K562 (cell line): ENCODE measurements around the gene TRNAU1AP. TPM values are rescaled to one million over a fixed set of nuclear protein-coding genes. Genes with fewer than 3 reads are reported as not detected.
A peak's percentile ranks its signal among the peaks of the same experiment; 100 is the strongest.

ENCODE experiments used
- CTCF ChIP-seq, 3 experiments: IDR thresholded peaks in 2 of 3; conservative IDR thresholded peaks in 1 of 3; 2 replicates each; pipeline ENCODE4 v1.5.1; 2011 to 2012; ENCODE audit warnings: low read length in 3 of 3, mild to moderate bottlenecking in 3 of 3, control low read depth in 2 of 3, improper control_type of control experiment in 1 of 3, inconsistent platforms in 1 of 3, low read depth in 1 of 3, mixed read lengths in 1 of 3, moderate library complexity in 1 of 3; ENCODE audit not compliant: insufficient read depth in 2 of 3
- ELF1 ChIP-seq: fragments of 200-800 bp; sonication (Bioruptor generic); IDR thresholded peaks from 2 replicates; pipeline ENCODE4 v1.6.1; 2016; ENCODE audit warnings: missing genetic modification characterization, missing compliant biosample characterization
- FOSL1 ChIP-seq: fragments of 200-800 bp; sonication (Bioruptor generic); conservative IDR thresholded peaks from 2 replicates; pipeline ENCODE4 v1.6.1; 2016; ENCODE audit warnings: missing genetic modification characterization, missing compliant biosample characterization
- FOXA3 ChIP-seq, 2 experiments: fragments of 450-650 bp in 1 of 2; sonication (generic) in 1 of 2; formaldehyde crosslinking; IDR thresholded peaks in 1 of 2; conservative IDR thresholded peaks in 1 of 2; 2 replicates each; pipeline versions ENCODE4 v1.4.0 to v1.8.0; 2020 to 2022; ENCODE audit warnings: mild to moderate bottlenecking in 2 of 2, missing genetic modification reagents in 1 of 2
- MECOM ChIP-seq: fragments of 250-450 bp; sonication (Bioruptor Pico); IDR thresholded peaks from 2 replicates; pipeline ENCODE4 v1.8.0; 2022; ENCODE audit warnings: inconsistent platforms
- MLLT1 ChIP-seq, 2 experiments: fragments of 450-650 bp; IDR thresholded peaks; 2 replicates each; pipeline ENCODE4 v1.6.1; 2016
- REST ChIP-seq, 2 experiments: fragments of 450-650 bp; formaldehyde crosslinking in 1 of 2; IDR thresholded peaks; 2 replicates each; pipeline versions ENCODE4 v1.4.0 to v1.6.1; 2014 to 2020; ENCODE audit warnings: mild to moderate bottlenecking in 2 of 2, borderline replicate concordance in 1 of 2, low read depth in 1 of 2
- SUPT5H ChIP-seq: fragments of 450-650 bp; IDR thresholded peaks from 2 replicates; pipeline ENCODE4 v1.6.1; 2016
- TAL1 ChIP-seq: fragments of 450-650 bp; IDR thresholded peaks from 2 replicates; pipeline ENCODE4 v1.6.1; 2016; ENCODE audit warnings: mild to moderate bottlenecking
- polyA plus RNA-seq, 8 experiments: library from polyadenylated mRNA; depleted of rRNA in 4 of 8; stranded (reverse) in 5 of 8; unstranded in 3 of 8; fragments of >200 nt; fragmentation: Nextera tagmentation in 2 of 8; fragmentation: Illumina TruSeq in 1 of 8; extraction: Ambion mirVana in 2 of 8; extraction: Trizol in 1 of 8; gene quantifications; 2 replicates each; pipeline versions ENCODE4 v1.2.1 to v1.2.3, GENCODE V29; 2011 to 2014; ENCODE audit warnings: inconsistent platforms in 1 of 8, missing spikeins in 1 of 8
- total RNA-seq, 7 experiments: library from RNA; depleted of rRNA in 6 of 7; stranded (reverse); fragments of >200 nt in 6 of 7; fragmentation: Illumina TruSeq in 2 of 7; extraction: Trizol in 2 of 7; gene quantifications; 2 replicates each; pipeline versions ENCODE4 v1.2.1 to v1.2.3, GENCODE V29; 2011 to 2021; ENCODE audit warnings: low replicate concordance in 1 of 7

TRNAU1AP gene
- total and polyA plus RNA-seq, 9 of the 15 experiments (the other 6 are each of a cell fraction or from before 2014, with no cell fraction given) = 34.9 to 110 (median 46.3) TPM

- TF ChIP-seq REST (IDR thresholded peaks at IDR 0.05; ENCODE audit: borderline replicate concordance) = peak; percentile 15; the same call in 1 of the 2 replicates
- no peak for TF ChIP-seq REST (CRISPR knock-in tag; IDR thresholded peaks at IDR 0.05; ENCODE audit: low read depth)
- peak; percentile 37; the same call in 1 of the 2 replicates for TF ChIP-seq SUPT5H
- TF ChIP-seq MECOM (CRISPR knock-in tag) = no peak
- peak in 1 of 2 experiments; percentile 57; a peak in 1 of 4 replicates for TF ChIP-seq FOXA3 (CRISPR knock-in tag; conservative IDR thresholded peaks at IDR 0.05 in 1 of 2, IDR thresholded peaks at IDR 0.05 in 1 of 2)
- TF ChIP-seq FOSL1 (tag) = 0 out of 2 replicates have a peak, but pooled peaks have one; percentile 10
- peak; percentile 70 for TF ChIP-seq ELF1 (tag)
- TF ChIP-seq TAL1 = 0 out of 2 replicates have a peak, but pooled peaks have one; percentile 14
- TF ChIP-seq CTCF (IDR thresholded peaks at IDR 0.05 in 2 of 3, conservative IDR thresholded peaks at IDR 0.05 in 1 of 3; ENCODE audit: insufficient read depth in 2 of 3, low read depth in 1 of 3, low read length in 3 of 3) = peak; percentile 46 to 55 (median 50); a peak in 5 of 6 replicates
- TF ChIP-seq MLLT1 (IDR thresholded peaks at IDR 0.05) = peak in 1 of 2 experiments; percentile 65; a peak in 1 of 4 replicates
These were observed 28.0 kb downstream of the TRNAU1AP start (continued) for GRCh38 chr1:28580722-28581530.
